Coronary artery (tissue), 2 donors: ENCODE data around the gene ALDH1L1.
A peak's percentile ranks its signal among the peaks of the same experiment; 100 is the strongest.

Source experiments
- DNase-seq: peaks from one replicate; pipeline ENCODE4 v3.0.0-alpha.2; 2017; ENCODE audit warnings: low spot score
- H3K27ac ChIP-seq, 2 donors: fragments of 200-600 bp; sonication (generic); one replicate each; pipeline ENCODE4 v1.5.1; 2016 to 2019
- H3K4me3 ChIP-seq: fragments of 200-600 bp; sonication (generic); 2 replicates; pipeline ENCODE4 v1.5.1; 2016; ENCODE audit warnings: mild to moderate bottlenecking, moderate library complexity
- TF ChIP-seq, protein P1 (sequence below): fragments of 200-600 bp; sonication (generic); IDR thresholded peaks from one replicate; pipeline ENCODE4 v1.5.1; 2019; ENCODE audit warnings: antibody characterized with exemption

The ALDH1L1 gene

DNA sequence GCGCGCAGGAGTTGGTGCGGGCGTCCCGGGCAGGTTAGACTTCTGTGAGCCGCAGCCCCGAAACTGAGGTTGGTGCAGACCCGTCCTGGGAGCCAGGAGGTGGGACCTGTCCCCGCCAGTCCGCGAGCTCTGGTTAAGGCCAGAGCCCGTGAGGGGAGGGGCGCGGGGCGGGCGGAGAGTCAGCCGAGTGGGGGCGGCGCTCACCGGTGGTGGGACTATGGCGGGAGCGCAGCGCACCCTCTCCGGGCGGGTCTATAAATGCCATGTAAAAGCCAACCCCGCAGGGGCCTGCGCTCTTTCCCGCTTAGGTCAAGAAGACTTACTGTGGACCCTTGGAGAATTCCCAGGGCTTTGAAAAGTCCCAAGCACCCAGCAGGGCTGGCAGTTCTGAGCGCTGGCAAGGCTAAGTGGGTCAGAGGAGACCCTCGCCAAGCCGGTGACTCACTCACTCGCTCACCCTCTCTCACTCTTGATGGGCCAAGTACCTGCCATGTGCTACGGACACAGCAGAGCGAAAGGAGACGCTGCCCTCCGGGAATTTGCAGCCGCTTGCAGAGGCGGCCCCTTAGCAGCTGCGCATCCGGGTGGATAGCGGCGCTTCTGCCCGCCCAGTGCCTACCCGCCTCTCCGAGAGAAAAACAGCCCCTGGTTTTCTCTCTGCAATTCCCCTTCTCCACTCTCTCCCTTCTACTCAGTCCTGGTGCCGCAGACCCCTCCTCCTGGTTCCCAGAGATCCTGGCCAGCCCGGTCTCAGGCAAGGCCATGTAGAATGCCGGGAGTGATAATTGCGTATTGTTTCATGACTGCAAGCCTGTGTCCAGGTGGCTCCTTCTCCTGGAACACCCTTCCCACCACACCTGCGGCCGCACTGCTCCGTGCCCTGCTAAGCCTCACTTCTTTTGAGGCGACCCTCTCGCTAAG is at the start of gene ALDH1L1:
ALDH1L1 (minus strand) TSS at position 110 of the 921 bp plus-strand sequence. CDS start 19,607 bp downstream, outside the sequence.
- H3K4me3 ChIP-seq = peak within 1 kb of the TSS; percentile 66
- peak; percentile 96 for DNase-seq
- TF ChIP-seq, protein P1, sequence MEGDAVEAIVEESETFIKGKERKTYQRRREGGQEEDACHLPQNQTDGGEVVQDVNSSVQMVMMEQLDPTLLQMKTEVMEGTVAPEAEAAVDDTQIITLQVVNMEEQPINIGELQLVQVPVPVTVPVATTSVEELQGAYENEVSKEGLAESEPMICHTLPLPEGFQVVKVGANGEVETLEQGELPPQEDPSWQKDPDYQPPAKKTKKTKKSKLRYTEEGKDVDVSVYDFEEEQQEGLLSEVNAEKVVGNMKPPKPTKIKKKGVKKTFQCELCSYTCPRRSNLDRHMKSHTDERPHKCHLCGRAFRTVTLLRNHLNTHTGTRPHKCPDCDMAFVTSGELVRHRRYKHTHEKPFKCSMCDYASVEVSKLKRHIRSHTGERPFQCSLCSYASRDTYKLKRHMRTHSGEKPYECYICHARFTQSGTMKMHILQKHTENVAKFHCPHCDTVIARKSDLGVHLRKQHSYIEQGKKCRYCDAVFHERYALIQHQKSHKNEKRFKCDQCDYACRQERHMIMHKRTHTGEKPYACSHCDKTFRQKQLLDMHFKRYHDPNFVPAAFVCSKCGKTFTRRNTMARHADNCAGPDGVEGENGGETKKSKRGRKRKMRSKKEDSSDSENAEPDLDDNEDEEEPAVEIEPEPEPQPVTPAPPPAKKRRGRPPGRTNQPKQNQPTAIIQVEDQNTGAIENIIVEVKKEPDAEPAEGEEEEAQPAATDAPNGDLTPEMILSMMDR = no peak
- peak within 1 kb of the TSS; percentile 86 to 94 for H3K27ac ChIP-seq

DNA sequence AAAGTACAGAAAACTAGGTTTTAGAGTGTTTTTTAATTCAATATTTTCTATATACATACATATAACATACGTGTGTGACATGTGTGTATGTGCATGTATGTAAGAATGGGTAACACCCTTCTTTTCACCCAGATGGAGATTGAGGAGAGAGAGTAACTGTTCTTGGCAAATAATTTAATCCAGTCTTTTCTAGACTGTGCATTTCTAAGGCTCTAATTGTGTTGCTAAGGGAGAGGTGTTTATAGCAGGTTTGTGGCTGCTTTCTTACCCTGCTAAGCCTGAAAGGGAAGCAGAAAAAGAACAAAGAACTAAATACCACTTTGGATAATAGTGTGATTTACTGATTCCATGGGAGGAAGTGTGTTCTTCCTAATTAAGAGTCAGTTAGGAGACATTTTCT is 46.0 kb upstream of the ALDH1L1 start:
- no peak for DNase-seq
- Histone ChIP-seq H3K27ac (no peak overlapping the region), H3K4me3 (no peak overlapping the region)
- TF ChIP-seq, protein P1 = no peak

DNA sequence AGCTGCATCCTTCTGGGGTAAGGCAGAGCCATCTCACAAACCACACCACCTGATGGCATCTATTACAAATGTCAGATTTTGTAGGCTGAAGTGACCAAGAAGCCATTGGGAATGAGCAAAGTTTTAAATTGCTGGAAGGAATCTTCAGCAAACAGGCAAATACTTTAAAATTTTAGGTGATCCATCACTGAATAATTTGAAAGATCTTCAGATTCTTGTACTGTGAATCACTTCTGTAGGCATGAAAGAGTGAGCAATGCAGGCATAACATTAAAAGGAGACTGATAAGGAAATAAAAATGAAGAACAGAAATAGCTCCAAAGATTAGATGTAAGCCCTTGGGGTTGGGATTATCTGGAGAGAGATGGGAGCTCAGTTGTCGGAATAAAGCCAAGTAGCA is 36.0 kb upstream of the ALDH1L1 start:
- DNase-seq = no peak
- TF ChIP-seq, protein P1 = no peak
- Histone ChIP-seq H3K27ac (no peak overlapping the region), H3K4me3 (no peak overlapping the region)

DNA sequence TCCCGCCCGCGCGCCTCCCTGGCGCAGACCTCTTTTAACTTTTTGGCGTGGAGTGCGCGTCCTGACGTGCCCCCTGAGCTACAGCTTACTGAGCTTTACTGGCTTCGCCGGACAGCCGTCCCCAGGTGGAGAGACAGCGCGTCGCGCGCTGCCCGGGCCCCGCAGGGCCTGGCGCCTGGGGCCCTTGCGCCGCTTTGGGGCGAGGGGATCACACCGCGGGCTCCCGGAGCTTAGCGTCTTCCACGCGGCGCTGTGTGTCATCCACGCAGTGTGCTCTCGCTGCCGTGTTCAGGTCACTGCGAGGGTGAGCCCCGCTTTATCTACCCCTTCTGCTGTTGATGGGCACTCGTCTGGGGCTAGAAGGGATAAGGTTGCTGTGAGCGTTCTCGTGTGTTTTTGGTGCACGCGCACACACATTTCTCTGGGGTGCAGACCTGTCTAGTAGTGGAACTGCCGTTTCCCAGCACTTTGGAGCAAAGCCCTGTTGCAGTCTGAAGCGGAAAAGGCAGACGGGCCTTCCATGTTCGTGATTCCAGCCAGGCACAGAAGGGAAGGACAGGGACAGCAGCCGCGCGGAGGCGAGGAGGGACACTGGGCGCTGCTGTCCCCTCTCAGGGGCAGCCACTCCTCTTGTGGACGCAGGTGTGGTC is 33.1 kb upstream of the ALDH1L1 start:
- TF ChIP-seq, protein P1 = no peak
- DNase-seq = no peak
- H3K4me3 ChIP-seq = peak overlapping the region; percentile 75
- H3K27ac ChIP-seq = peak overlapping the region; percentile 88 to 91

- H3K4me3 ChIP-seq = peak overlapping the region; percentile 75
- TF ChIP-seq, protein P1 = peak; percentile 53
- no peak for DNase-seq
- peak overlapping the region; percentile 88 to 91 for H3K27ac ChIP-seq
Observed at GRCh38 chr3:126212620-126213378, 32.4 kb upstream of the ALDH1L1 start.

GRCh38 chr3:126212250-126212619 is 31.8 kb upstream of the ALDH1L1 start:
- DNase-seq = no peak
- peak overlapping the region; percentile 75 for H3K4me3 ChIP-seq
- TF ChIP-seq, protein P1 = no peak
- peak overlapping the region; percentile 88 to 91 for H3K27ac ChIP-seq
